Endometrial microvascular endothelial cells (primary cell): Measurements from ENCODE around the gene NRP1. TPM values are rescaled to one million over a fixed set of nuclear protein-coding genes. Genes with fewer than 3 reads are reported as not detected.

ENCODE experiments used
- in situ Hi-C: cut with HindIII; loops from 2 replicates; pipeline ENCODE4 v1.10.0; 2017; ENCODE audit warnings: low sequenced_read_pairs, low pct_unique_long_range_greater_than_20kb; ENCODE audit errors: inconsistent ontology term
- total RNA-seq: library from RNA; depleted of rRNA; stranded (reverse); fragments of >200 nt; gene quantifications from one replicate; pipeline ENCODE4 v1.2.3, GENCODE V29; 2015; ENCODE audit errors: inconsistent ontology term

NRP1 gene
- total RNA-seq, 1 donor from 2014 or later, result 149 TPM

DNA sequence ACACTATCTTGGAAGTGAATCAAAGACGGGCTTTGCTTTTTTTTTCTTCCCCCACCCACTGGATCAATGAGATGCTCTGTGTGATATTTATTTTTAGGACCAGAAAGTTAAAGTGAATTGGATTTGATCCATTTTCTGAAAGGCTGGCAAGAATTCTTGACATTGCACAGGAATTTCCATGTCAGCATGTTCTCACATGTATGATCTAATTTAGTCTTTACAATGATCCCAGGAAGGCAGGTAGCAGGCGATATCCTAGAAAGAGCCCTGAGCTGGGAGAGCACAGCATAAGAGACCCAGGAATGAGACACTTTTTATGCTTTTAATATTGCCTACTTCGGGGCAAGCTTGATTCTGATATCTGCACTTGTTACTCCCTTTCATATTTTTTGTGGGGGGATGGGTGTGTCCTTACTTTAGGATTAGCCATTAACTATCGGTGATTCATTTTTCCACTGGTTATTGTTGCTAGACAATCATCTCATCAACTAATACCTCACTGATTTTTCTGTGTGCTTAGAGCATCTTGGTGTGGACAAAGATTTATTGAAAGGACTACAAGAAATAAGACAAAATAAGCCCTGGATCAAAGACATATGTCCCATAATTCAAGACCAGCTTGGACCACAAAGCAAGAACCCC is 58.1 kb downstream of the NRP1 start:
- in situ Hi-C loops, result no loop called here

DNA sequence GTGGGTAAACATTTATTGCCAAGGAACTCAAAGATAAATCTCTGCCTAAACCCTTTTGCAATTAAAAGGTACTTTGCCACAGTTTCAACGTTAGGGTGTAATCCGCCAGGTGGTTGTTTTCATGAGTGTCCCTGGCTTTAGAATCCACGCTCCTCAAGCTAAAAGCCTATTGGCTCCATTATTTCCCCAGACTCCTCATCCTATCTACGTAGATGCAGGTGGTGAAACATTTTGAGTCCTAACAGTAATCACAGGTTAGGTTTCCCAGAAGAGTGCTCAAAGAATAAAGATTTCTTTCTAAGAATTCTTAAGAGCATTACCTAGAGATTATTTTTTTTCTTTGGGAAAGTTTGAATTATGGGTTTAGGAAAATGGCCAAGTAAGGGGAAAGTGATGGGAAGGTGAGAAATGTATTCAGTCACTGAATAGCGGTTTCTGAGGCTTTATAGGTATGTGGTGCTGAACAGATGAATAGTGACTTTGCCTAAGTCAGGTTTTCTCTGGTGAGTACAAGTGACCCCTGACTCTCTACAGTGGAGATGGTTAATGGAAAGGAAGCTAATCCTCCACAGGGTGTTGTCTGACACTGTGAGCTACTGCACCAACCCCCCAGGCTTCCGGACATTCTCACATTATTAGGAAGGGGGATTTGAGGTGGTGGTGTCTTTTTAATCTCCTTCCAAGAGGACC is 60.2 kb downstream of the NRP1 start:
- in situ Hi-C loops, result no loop called here

DNA sequence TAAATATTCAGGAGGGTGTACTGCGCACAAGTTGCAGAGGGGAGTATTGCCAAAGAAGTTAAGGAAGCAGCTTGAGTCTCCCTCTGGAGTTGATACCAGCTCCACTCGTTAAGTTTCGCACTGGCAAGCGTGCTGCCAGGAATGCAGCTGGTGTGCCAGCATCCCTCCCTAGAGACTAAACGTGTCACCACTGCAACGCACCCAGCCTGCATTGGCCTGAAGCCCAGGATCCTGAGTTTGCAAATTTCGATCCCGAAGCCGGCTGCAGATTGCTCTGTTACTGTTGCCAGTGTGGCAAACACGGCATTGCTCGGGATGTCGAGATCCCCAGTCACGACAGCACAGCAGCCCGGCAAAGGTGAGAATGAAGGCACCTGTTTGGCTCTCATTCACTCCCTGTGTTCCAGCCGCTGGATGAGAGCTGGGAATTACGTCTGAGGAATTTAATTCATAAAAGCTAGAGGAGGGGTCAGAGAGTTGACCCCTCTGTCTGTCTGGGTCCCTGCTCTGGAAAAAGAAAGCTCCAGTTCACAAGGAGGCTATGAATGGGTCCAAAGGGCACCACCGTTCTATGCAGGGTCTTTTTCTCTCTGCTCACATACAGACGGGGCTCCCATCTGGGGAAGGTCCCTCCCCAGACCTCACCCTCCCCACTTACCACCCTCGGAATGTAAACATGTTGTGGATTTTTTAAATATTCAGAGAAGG is 61.0 kb downstream of the NRP1 start:
- in situ Hi-C loops, result no loop called here

DNA sequence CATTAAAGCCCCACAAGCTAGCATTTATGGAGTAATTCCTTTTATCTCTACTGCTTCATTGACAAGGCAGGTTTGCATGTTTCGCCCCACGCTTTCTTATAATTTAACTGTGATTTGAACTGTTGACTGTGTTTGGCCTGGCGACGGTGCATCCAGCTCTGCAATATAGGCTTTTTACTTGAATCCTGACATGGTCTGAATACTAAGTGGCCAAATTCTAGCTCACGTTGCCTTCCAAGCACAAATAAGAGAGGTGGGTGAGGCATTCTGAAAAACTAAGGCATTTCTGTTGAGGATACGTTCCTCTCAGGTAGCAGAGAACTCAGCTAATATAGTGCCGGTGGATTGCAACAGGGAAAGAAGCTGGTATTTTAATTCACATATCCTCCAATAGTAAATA is 61.8 kb downstream of the NRP1 start:
- in situ Hi-C loops, result no loop called here

DNA sequence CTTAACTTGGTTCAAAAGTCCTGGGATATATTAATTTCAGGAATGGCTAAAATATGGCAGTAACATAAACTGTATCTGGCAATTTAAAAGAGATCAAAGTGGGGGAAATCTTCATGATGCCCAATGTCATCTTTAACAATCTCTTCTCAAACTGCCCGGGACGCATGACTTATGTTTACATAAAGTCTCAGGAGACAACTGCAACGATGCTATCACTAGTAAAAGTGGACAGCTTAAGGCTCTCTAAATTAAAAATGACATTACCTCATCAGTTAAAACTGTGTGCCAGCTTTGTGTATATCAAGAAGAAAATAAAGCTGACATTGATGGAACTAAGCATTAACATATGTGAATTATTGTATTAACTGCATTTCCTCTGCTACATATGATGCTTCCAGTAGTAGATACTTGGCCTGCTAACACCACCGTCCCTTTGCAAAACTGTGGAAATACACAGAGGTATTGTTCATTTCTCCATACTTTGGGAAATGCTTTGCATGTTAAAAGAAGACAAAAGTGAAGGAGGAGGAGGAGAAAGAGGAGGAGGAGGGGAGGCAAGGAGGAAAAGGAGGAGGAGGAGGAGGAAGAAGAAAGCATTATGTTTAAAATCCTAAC is 62.4 kb downstream of the NRP1 start:
- in situ Hi-C loops, result no loop called here

DNA sequence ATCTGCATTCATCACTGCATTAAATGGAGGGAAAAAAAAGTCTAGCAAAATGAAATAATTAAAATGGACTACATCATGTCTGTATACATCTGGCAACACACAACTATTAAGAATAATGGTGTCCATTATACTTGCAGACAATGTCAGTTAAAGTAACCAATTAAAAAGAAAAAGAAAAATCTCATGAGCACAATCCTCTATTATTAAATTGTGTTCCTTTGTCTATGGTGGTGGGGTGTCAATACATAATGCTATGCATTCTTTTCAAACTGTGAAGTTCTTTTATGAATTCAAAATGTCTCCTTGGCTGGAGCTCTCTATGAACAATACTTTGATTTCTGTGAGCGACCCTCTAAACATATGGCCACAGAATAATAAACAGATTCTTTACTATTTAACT is 63.5 kb downstream of the NRP1 start:
- in situ Hi-C loops, result no loop called here

DNA sequence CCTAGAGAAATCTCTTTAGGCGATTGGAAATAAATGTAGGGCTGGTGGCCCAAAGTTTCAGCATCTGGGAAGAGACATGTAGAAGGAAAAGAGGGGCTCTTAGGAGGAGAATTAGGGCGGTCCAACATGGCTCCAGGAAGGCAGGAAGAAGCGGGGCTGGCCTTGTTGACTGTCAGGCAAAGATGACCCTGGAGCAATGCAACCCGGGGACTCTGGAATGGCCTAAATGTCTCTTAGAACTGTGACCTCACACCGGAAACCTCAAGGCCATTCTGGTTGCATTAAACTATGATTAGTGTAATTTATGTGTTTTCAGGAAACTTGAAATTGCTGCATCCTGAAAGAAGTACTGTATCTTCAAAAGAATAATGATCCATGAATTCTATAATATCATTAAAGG is 66.8 kb downstream of the NRP1 start:
- in situ Hi-C loops, result no loop called here

DNA sequence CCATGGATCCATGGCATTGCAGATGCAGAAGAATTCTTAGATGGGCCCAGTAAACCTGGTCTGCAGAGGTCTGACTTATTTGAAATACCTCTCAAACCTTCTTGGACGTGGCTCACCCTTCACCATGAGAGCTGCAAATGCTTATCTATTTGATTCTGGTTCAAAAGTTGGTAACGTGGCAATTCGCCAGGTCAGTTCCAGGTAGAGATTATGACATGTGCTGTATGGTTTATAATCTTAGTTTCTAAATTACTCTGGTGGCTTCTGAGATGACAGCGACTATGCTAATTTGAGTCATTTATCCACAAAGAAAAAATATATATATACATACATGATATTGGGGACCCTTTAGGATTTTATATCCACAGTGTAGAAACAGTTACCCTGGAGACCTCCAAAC is 68.8 kb downstream of the NRP1 start:
- in situ Hi-C loops, result no loop called here

DNA sequence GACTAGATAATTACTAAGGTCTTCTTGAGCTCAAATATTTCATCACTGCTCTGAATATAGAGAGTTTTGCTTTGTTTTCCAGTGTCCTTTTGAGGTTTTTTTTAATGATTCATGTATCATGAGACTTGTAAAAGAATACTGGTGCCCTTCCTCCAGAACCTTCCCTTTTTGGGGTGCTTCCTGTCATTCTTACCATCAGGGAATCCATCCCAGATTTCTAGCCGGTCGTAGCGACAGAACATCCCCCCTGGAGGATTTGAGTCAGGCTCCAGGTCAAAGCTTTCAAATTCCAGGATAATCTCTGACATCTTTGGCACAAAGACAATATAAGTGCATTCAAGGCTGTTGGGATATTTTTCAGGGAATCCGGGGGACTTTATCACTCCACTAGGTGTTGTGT is 71.0 kb downstream of the NRP1 start:
- in situ Hi-C loops, result no loop called here

DNA sequence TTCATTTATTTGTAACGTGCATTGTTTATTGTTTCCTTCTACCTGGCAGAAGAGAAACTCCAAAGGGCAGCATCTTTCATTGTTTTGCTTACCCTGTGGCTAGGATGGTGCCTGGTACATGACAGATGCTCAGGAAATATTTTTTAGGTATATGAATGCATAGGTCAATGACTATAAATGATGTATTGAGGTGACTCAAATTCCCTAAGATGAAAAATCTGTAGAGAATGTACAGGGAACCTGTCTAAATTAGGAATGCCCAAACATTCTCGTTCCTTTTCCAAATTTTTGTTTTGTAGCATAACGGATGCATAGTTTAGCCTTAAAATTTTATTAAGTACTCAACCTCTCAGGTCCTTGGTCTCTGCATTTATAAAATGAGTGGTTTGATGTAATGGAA is 71.6 kb downstream of the NRP1 start:
- in situ Hi-C loops, result no loop called here

DNA sequence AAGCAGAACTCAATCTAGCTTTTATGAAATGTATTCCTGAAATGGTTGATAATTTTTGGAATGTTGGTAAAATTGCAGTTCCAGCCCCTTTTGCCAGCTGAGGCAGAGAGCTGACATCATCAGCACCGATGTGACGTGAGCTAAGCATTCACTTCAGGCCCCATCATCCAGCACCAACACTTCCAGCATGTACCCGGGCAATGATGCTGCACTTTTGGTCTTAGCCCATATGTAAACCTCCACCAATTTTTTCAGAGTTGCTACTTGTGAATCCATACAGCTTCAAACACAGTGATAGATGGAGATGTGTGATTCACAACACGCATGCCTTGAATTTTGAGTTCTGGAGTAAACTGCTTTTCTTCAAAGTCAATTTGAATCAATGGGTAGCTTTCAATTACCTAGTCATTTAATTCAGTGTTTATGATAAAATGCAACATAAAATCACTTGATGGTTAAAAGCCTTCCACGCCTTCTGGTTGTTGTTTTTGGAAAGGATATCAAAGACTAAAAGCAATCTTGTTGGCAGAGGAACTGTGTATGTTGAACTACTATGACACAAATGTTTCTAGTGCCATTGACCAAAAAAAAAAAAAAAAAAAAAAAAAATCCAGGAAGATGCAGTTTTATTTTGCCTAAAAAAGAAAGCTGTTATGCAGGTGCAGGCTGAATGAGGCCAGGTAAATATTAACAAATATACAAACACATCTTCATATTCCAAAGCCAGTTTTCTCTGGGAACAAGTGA is 73.9 kb downstream of the NRP1 start:
- in situ Hi-C loops, result no loop called here

DNA sequence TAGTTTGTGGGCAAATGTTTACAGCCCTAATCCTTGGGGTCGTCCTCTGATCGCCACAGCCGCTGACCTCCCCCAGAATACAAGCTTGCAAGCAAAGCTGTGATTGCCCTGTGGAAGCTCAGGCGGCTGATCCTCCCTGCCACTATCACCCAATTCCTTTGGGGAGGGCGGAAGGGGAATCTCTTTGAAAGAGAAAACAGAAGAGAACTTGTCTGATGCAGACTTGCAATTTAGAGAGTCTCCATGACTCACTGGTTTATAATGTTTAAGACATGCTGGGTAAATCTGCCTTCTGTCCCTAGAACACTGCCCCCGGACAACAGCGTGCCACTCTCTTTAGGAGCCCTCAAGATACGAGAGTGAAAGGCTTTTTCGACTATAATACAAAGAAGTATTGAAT is 75.5 kb downstream of the NRP1 start:
- in situ Hi-C loops, result no loop called here

DNA sequence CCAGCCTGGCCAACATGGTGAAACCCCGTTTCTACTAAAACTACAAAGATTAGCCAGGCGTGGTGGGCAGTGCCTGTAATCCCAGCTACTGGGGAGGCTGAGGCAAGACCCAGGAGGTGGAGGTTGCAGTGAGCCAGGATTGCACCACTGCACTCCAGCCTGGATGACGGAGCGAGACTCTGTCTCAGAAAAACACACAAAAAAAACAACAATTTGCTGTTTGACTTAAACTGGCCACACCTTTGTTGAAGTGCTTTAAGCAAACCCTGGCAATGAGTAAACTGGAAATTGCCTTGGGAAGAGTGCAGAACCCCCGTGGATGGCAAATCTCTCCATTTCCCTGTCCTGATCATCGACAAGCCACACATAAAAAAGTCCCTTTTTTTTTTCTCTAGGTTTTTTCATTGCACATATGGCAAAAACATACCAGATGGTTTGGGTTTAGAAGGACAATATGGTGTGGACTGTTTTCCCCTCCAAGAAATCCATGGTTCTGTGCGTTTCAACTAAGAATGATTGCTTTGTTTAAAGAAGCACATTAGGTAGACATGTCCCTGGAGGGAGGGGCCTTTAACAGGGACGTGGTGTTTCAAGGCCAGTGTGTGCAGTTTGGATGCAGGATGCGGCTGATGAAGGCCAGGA is 76.9 kb downstream of the NRP1 start:
- in situ Hi-C loops, result no loop called here

DNA sequence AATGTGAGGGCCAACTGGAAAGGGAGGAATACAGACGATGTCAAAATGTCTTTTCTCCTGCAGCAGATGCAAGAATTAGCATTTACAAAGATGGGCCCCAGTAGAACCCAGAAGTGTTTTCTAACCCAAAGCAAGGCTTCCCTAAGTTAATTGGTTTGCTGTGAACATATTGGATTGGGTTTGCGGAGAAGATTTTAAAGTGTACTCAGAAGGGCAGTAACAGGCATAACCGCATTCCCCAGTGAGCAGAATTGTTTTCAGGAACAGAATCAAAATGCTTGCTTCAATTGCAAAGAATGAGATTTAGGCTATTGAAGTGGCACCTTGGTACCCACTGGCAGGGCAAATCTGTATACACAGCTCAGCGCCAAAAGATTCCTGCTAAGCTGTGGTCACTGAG is 78.0 kb downstream of the NRP1 start:
- in situ Hi-C loops, result no loop called here

DNA sequence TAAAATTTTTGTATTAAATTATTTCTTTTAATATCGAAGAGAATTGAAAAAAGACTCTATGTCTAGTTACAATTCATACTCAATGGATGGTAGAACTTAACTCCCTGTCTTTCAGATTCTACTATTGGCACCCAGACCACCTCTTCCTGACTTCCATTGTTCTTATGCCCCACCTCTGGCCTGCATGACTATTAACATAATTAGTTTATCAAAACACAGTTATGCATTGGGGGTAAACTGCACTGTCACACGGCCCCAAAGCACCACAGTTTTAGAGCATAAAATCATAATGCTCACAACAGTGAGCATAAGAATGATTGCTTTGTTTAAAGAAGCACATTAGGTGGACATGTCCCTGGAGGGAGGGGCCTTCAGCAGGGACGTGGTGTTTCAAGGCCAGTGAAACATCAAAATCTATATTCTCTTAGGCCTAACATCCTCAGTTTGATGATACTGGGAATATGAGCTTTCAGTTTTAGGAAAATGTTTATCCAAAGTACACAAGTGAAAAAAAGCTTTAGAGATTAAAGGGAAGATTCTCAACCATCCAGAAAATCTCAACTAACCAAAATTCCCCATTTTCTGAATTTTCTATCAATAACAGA is 79.8 kb downstream of the NRP1 start:
- in situ Hi-C loops, result no loop called here

DNA sequence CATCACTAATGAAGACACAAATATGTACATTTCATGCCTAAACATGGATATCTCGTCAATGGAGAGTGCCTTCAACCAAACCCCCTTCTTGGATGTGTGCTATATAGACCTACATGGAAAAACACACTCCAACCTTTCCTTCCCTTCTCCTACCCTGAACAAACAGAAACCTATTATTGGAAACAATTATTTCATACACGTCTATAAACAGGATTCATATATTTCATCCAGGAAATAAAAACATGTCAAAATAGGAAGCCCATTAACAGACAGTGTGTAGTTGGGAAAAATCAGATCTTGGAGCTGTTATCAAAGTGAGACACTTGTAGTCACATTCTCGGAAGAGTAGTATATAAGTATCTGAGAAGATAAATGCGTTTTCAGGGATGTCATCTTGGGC is 81.1 kb downstream of the NRP1 start:
- in situ Hi-C loops, result no loop called here

DNA sequence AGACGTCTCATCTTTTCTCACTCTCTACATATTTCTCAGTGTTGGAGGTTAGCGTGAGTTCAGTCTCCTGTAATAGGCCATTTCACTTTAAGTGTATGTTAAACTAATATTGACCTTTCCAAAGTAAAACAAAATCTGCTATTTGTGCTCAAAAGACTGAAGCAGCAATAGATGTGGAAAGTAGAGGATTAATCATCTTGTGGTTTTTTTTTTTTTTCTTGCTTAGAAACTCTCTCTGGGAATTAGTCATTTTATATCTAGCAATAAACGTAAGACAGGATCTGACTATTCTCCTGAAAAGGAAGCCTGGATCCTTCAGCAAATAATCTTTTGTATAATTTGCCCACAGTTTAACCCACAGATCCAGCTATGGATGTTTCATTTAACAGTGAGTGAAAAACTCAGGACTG is 81.7 kb downstream of the NRP1 start:
- in situ Hi-C loops, result no loop called here

DNA sequence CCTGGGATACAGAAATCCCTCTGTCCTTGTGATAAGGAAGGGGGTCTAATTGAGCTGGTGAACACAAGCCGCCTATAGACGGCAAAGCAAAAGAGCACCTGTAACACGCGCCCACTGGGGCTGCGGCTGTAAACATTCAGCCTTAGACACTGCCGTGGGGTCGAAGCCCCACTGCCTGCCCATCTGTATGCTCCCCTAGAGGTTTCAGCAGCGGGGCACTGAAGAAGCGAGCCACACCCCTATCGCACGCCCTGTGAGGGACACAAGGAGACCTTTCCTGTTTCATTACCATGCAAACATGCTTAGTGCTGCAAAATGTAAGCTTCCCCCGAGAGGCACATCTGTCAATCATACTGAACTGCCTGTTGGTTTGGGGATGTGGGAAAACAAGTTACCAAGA is 82.1 kb downstream of the NRP1 start:
- in situ Hi-C loops, result no loop called here
